B cell (primary cell): Measurements from ENCODE around the gene SPRY4. TPM values are rescaled to one million over a fixed set of nuclear protein-coding genes. Genes with fewer than 3 reads are reported as not detected.

Experiments used
- ATAC-seq: fragments of 200-7000 bp; cut with Tn5 transposase; one replicate; pipeline ENCODE4 v1.10.0; 2021; ENCODE audit warnings: low read depth, mild to moderate bottlenecking, moderate number of reproducible peaks, moderate library complexity
- CTCF ChIA-PET: fragments of 350-600 bp; sonication (Branson Sonifier 250); formaldehyde crosslinking; loops from one replicate; lab custom pipeline; 2021; ENCODE audit warnings: antibody characterized with exemption, inconsistent platforms; lab: Charles Lee
- POLR2A ChIA-PET: fragments of 350-600 bp; sonication (Branson Sonifier 250); formaldehyde crosslinking; loops from one replicate; lab custom pipeline; 2021; ENCODE audit warnings: antibody characterized with exemption; lab: Charles Lee
- DNase-seq: peaks from one replicate; pipeline ENCODE4 v3.0.0; 2013
- H2AFZ ChIP-seq: 2 replicates; pipeline ENCODE4 v1.6.1; 2012; ENCODE audit warnings: mild to moderate bottlenecking, low read depth, low read length; ENCODE audit not compliant: insufficient read depth, poor library complexity, severe bottlenecking
- H3K27ac ChIP-seq, 2 donors: 1 replicate in 1 of 2; 2 replicates in 1 of 2; pipeline ENCODE4 v1.5.1; 2012 to 2013; ENCODE audit warnings: low read length in 2 of 2, mild to moderate bottlenecking in 2 of 2, moderate library complexity in 1 of 2
- H3K27me3 ChIP-seq, 4 experiments: fragments of 200-600 bp in 1 of 4; sonication (generic) in 1 of 4; replicated peaks in 1 of 4; 1 replicate in 2 of 4; 2 replicates in 2 of 4; pipeline versions ENCODE4 v1.6.1 to v1.7.0; 2013 to 2016; ENCODE audit warnings: low read length in 3 of 4, mild to moderate bottlenecking in 2 of 4, mixed read lengths in 1 of 4, moderate library complexity in 1 of 4; ENCODE audit not compliant: insufficient read depth in 4 of 4, control insufficient read depth in 3 of 4; ENCODE audit errors: control extremely low read depth in 1 of 4
- H3K36me3 ChIP-seq, 2 experiments: replicated peaks in 1 of 2; 1 replicate in 1 of 2; 2 replicates in 1 of 2; pipeline versions ENCODE4 v1.6.1 to v1.7.1; 2013; ENCODE audit warnings: low read length in 1 of 2; ENCODE audit not compliant: insufficient read depth in 2 of 2, control insufficient read depth in 1 of 2; ENCODE audit errors: control extremely low read depth in 1 of 2, extremely low read depth in 1 of 2
- H3K4me1 ChIP-seq, 2 donors: fragments of 200-600 bp in 1 of 2; sonication (generic) in 1 of 2; 1 replicate in 1 of 2; 2 replicates in 1 of 2; pipeline versions ENCODE4 v1.5.1 to v1.6.1; 2013 to 2017; ENCODE audit warnings: low read length in 2 of 2; ENCODE audit not compliant: control insufficient read depth in 2 of 2, insufficient read depth in 2 of 2
- H3K4me2 ChIP-seq: replicated peaks from 2 replicates; pipeline ENCODE3; 2012; ENCODE audit warnings: mild to moderate bottlenecking, low read depth, low read length; ENCODE audit not compliant: poor library complexity, severe bottlenecking
- H3K4me3 ChIP-seq, 5 experiments: fragments of 200-600 bp in 1 of 5; sonication (generic) in 1 of 5; 1 replicate in 3 of 5; 2 replicates in 2 of 5; pipeline versions ENCODE4 v1.5.1 to v1.7.0; 2011 to 2016; ENCODE audit warnings: low read length in 4 of 5, mild to moderate bottlenecking in 4 of 5, low read depth in 2 of 5, control low read depth in 1 of 5, moderate library complexity in 1 of 5; ENCODE audit not compliant: insufficient read depth in 1 of 5; ENCODE audit errors: control extremely low read depth in 1 of 5, extremely low read depth in 1 of 5
- H3K79me2 ChIP-seq: fragments of 200-600 bp; sonication (generic); one replicate; pipeline ENCODE4 v1.6.0; 2016; ENCODE audit warnings: low read length; ENCODE audit not compliant: control insufficient read depth, insufficient read depth
- H3K9ac ChIP-seq: fragments of 200-600 bp; sonication (generic); 2 replicates; pipeline ENCODE4 v1.6.1; 2017; ENCODE audit warnings: mild to moderate bottlenecking, low read length, moderate library complexity
- H3K9me3 ChIP-seq, 3 donors: one replicate each; pipeline versions ENCODE4 v1.6.1 to v1.7.1; 2013; ENCODE audit warnings: low read length in 2 of 3; ENCODE audit not compliant: control insufficient read depth in 2 of 3, insufficient read depth in 1 of 3; ENCODE audit errors: control extremely low read depth in 1 of 3
- H4K20me1 ChIP-seq: 2 replicates; pipeline ENCODE4 v1.6.0; 2012; ENCODE audit warnings: mild to moderate bottlenecking, low read length; ENCODE audit not compliant: insufficient read depth, control insufficient read depth, poor library complexity, severe bottlenecking
- H3K27ac Mint-ChIP-seq: one replicate; pipeline ENCODE4 v1.8.0; 2021; ENCODE audit warnings: mixed read lengths
- H3K27me3 Mint-ChIP-seq: one replicate; pipeline ENCODE4 v1.8.0; 2021; ENCODE audit warnings: mixed read lengths
- H3K4me1 Mint-ChIP-seq: one replicate; pipeline ENCODE4 v1.8.0; 2021; ENCODE audit warnings: mixed read lengths
- H3K4me3 Mint-ChIP-seq: one replicate; pipeline ENCODE4 v1.8.0; 2021; ENCODE audit warnings: mixed read lengths
- H3K9me3 Mint-ChIP-seq: one replicate; pipeline ENCODE4 v1.8.0; 2022; ENCODE audit warnings: mixed read lengths; ENCODE audit not compliant: insufficient read depth
- CTCF ChIP-seq: fragments of 200-600 bp; IDR thresholded peaks from one replicate; pipeline ENCODE4 v1.8.0; 2022; ENCODE audit warnings: antibody characterized with exemption, mild to moderate bottlenecking
- EZH2 ChIP-seq: IDR thresholded peaks from 2 replicates; pipeline ENCODE4 v1.6.1; 2012; ENCODE audit warnings: borderline replicate concordance, low read depth, mild to moderate bottlenecking, moderate library complexity, low read length; ENCODE audit not compliant: insufficient read depth, poor library complexity, severe bottlenecking
- WGBS: methylation state at CpG from one replicate; pipeline ENCODE4 v1.1.5; 2013; ENCODE audit warnings: missing lambda C conversion rate; ENCODE audit not compliant: insufficient coverage; 5-methylcytosine and 5-hydroxymethylcytosine counted together
- intact Hi-C: fragments of 100-400 bp; cut with micrococcal nuclease; formaldehyde crosslinking; loops from one replicate; pipeline ENCODE4 v1.10.0; 2022
- polyA plus RNA-seq: library from polyadenylated mRNA; depleted of rRNA; stranded (reverse); fragments of >200 nt; gene quantifications from 2 replicates; pipeline ENCODE4 v1.2.3, GENCODE V29; 2012
- total RNA-seq, 2 donors: library from RNA; stranded (reverse); fragments of 120-200 nt in 1 of 2; gene quantifications; 1 replicate in 1 of 2; 2 replicates in 1 of 2; pipeline versions ENCODE4 v1.2.3 to v1.2.4, GENCODE V29; 2013 to 2022

SPRY4 gene
- total and polyA plus RNA-seq, 2 donors (not counting 1 experiment from before 2014, with no cell fraction given): 0.06 TPM; not detected in 1

- no peaks in the 10 kb centered on the region for H3K79me2 ChIP-seq
- H2AFZ ChIP-seq: no peak overlapping the region
- ChIA-PET POLR2A (no interaction called here), CTCF (no interaction called here)
- Mint-ChIP-seq H3K9me3 (no peaks in the 10 kb centered on the region), H3K4me3 (no peak overlapping the region), H3K4me1 (peaks cover 40% of the 10 kb centered on the region), H3K27me3 (peaks cover 64% of the 10 kb centered on the region), H3K27ac (no peak overlapping the region)
- no peak overlapping the region for H3K4me2 ChIP-seq
- H3K9me3 ChIP-seq: peaks cover 0 to 8% (median 0%) of the 10 kb centered on the region in 3 donors
- H4K20me1 ChIP-seq: no peaks in the 10 kb centered on the region
- 93% methylated on average over 3 of the region's 7 CpGs for WGBS
- no peak overlapping the region for H3K9ac ChIP-seq
- H3K4me1 ChIP-seq: peaks cover 24 to 60% of the 10 kb centered on the region in 2 donors
- DNase-seq: no peak
- H3K27me3 ChIP-seq: peaks cover 0 to 68% (median 25%) of the 10 kb centered on the region in 4 experiments
- ATAC-seq: no peak
- no peaks in the 10 kb centered on the region for H3K36me3 ChIP-seq
- intact Hi-C loops: loop anchor here (10.0 kb wide), 1 partner anchor 95 kb away; no protein-coding TSS in a partner anchor
- no peak for TF ChIP-seq EZH2
- TF ChIP-seq CTCF: no peak
- no peak overlapping the region for H3K4me3 ChIP-seq
- no peak overlapping the region for H3K27ac ChIP-seq
These were observed 5.0 kb downstream of the SPRY4 start for GRCh38 chr5:142319560-142320429.

- H3K79me2 ChIP-seq: no peaks in the 10 kb centered on the region
- Mint-ChIP-seq H3K4me1 (peaks cover 37% of the 10 kb centered on the region), H3K27me3 (peaks cover 62% of the 10 kb centered on the region), H3K4me3 (no peak overlapping the region), H3K27ac (no peak overlapping the region), H3K9me3 (no peaks in the 10 kb centered on the region)
- WGBS: no CpG with 5 or more reads among the region's 2 CpGs
- H3K36me3 ChIP-seq: no peaks in the 10 kb centered on the region
- H3K4me1 ChIP-seq: peaks cover 24 to 62% of the 10 kb centered on the region in 2 donors
- TF ChIP-seq EZH2 (no peak), CTCF (no peak)
- intact Hi-C loops: no loop called here
- H3K27me3 ChIP-seq: peaks cover 0 to 62% (median 22%) of the 10 kb centered on the region in 4 experiments
- H3K27ac ChIP-seq: no peak overlapping the region
- no peak for DNase-seq
- no peak overlapping the region for H3K4me2 ChIP-seq
- POLR2A ChIA-PET: no interaction called here
- H3K9me3 ChIP-seq: peaks cover 0 to 6% (median 0%) of the 10 kb centered on the region in 3 donors
- no peaks in the 10 kb centered on the region for H4K20me1 ChIP-seq
- CTCF ChIA-PET: no interaction called here
- H3K9ac ChIP-seq: no peak overlapping the region
- no peak for ATAC-seq
- no peak overlapping the region for H3K4me3 ChIP-seq
- H2AFZ ChIP-seq: no peak overlapping the region
These were observed 5.7 kb downstream of the SPRY4 start for GRCh38 chr5:142319105-142319504.
